K562 (cell line): ENCODE measurements around the gene LGR6. TPM values are rescaled to one million over a fixed set of nuclear protein-coding genes. Genes with fewer than 3 reads are reported as not detected.

Experiments used
- ATAC-seq: fragments of 200-7000 bp; cut with Tn5 transposase; 3 replicates; pipeline ENCODE4 v1.9.1; 2020; ENCODE audit warnings: moderate library complexity
- BruUV-seq: library from RNA; stranded (reverse); fragments of 400-500 nt; replicated peaks from 2 replicates; lab custom pipeline; 2021; lab: Mats Ljungman, UMichigan
- CTCF ChIA-PET: fragments of 300-600 bp; formaldehyde crosslinking; extraction: SDS; loops from one replicate; lab custom pipeline; 2021; ENCODE audit warnings: low intra/inter-chr PET ratio; lab: Yijun Ruan, JAX
- POLR2A ChIA-PET: fragments of 300-600, 350-650 bp; sonication (Branson Sonifier 250); formaldehyde crosslinking; extraction: SDS; loops from one replicate; lab custom pipeline; 2021; ENCODE audit warnings: antibody characterized with exemption, inconsistent platforms; lab: Yijun Ruan, JAX
- DNase-seq, 4 experiments: peaks; one replicate each; pipeline versions ENCODE4 v3.0.0 to v3.0.0-alpha.2; 2011 to 2018; ENCODE audit warnings: low spot score in 3 of 4, mixed read lengths in 3 of 4; ENCODE audit errors: extremely low read depth in 1 of 4
- FAIRE-seq: peaks from 2 replicates; lab custom pipeline; 2011; peaks lifted over from hg19 to GRCh38; lab: Jason Lieb, UNC
- H2AFZ ChIP-seq: 2 replicates; pipeline ENCODE4 v1.6.0; 2011; ENCODE audit warnings: low read depth, low read length, control low read depth, inconsistent platforms
- H3K27ac ChIP-seq: fragments of 200-600 bp; 3 replicates; pipeline ENCODE4 v1.8.0; 2011; ENCODE audit warnings: low read depth, mild to moderate bottlenecking, control low read depth, inconsistent platforms, low read length, moderate library complexity, mixed read lengths; ENCODE audit errors: extremely low read depth
- H3K27me3 ChIP-seq, 2 experiments: fragments of 300-600 bp in 1 of 2; 2 replicates in 1 of 2; 3 replicates in 1 of 2; pipeline versions ENCODE4 v1.6.0 to v1.8.0; 2011; ENCODE audit warnings: inconsistent platforms in 2 of 2, low read length in 2 of 2, mild to moderate bottlenecking in 1 of 2, mixed read lengths in 1 of 2, moderate library complexity in 1 of 2; ENCODE audit not compliant: control insufficient read depth in 2 of 2, insufficient read depth in 2 of 2
- H3K36me3 ChIP-seq: fragments of 300-600 bp; 3 replicates; pipeline ENCODE4 v1.8.0; 2011; ENCODE audit warnings: mild to moderate bottlenecking, low read length, inconsistent platforms; ENCODE audit not compliant: control insufficient read depth, insufficient read depth
- H3K4me1 ChIP-seq, 2 experiments: fragments of 200-600 bp in 1 of 2; replicated peaks in 1 of 2; 2 replicates in 1 of 2; 3 replicates in 1 of 2; pipeline versions ENCODE4 v1.5.1 to v1.8.0; 2011; ENCODE audit warnings: inconsistent platforms in 2 of 2, low read length in 2 of 2, mild to moderate bottlenecking in 1 of 2, mixed read lengths in 1 of 2, moderate library complexity in 1 of 2; ENCODE audit not compliant: control insufficient read depth in 2 of 2, insufficient read depth in 2 of 2
- H3K4me2 ChIP-seq: 2 replicates; pipeline ENCODE4 v1.6.1; 2011; ENCODE audit warnings: low read length, control low read depth, inconsistent platforms, mixed read lengths; ENCODE audit not compliant: insufficient read depth
- H3K4me3 ChIP-seq: fragments of 200-600 bp; sonication (generic), shearing (Covaris generic); 2 replicates; pipeline ENCODE4 v1.5.1; 2016; ENCODE audit warnings: control low read depth, inconsistent platforms
- H3K79me2 ChIP-seq: fragments of 200-600 bp; 3 replicates; pipeline ENCODE4 v1.8.0; 2011; ENCODE audit warnings: low read length, inconsistent platforms; ENCODE audit not compliant: control insufficient read depth, insufficient read depth
- H3K9ac ChIP-seq, 2 experiments: 2 replicates each; pipeline versions ENCODE4 v1.6.0 to v1.6.1; 2011; ENCODE audit warnings: low read depth in 2 of 2, low read length in 2 of 2, control low read depth in 1 of 2, inconsistent platforms in 1 of 2, mild to moderate bottlenecking in 1 of 2, mixed read lengths in 1 of 2; ENCODE audit not compliant: insufficient read depth in 1 of 2
- H3K9me1 ChIP-seq: one replicate; pipeline ENCODE4 v1.6.0; 2011; ENCODE audit warnings: inconsistent platforms, mild to moderate bottlenecking, low read length, moderate library complexity; ENCODE audit not compliant: control insufficient read depth, insufficient read depth
- H3K9me3 ChIP-seq: replicated peaks from 2 replicates; pipeline ENCODE4 v1.5.1; 2011; ENCODE audit warnings: low read depth, low read length, inconsistent platforms; ENCODE audit not compliant: control insufficient read depth, insufficient read depth
- H4K20me1 ChIP-seq: replicated peaks from 2 replicates; pipeline ENCODE4 v1.6.1; 2011; ENCODE audit warnings: low read length, inconsistent platforms, mixed read lengths; ENCODE audit not compliant: control insufficient read depth, insufficient read depth
- HMGXB4 ChIP-seq: sonication (generic); formaldehyde crosslinking; IDR thresholded peaks from 2 replicates; pipeline ENCODE4 v1.8.1; 2023; ENCODE audit warnings: mild to moderate bottlenecking, missing genetic modification reagents
- LARP7 ChIP-seq: fragments of 450-650 bp; IDR thresholded peaks from 2 replicates; pipeline ENCODE4 v1.6.1; 2016
- NCOA1 ChIP-seq: fragments of 450-650 bp; IDR thresholded peaks from 2 replicates; pipeline ENCODE4 v1.6.1; 2016; ENCODE audit warnings: low read depth
- THRB ChIP-seq: fragments of 450-650 bp; formaldehyde crosslinking; conservative IDR thresholded peaks from 2 replicates; pipeline ENCODE4 v1.4.0; 2022; ENCODE audit warnings: mild to moderate bottlenecking, missing genetic modification characterization
- ZNF512 ChIP-seq: IDR thresholded peaks from 2 replicates; pipeline ENCODE4 v1.6.1; 2016; ENCODE audit warnings: missing genetic modification characterization, missing compliant biosample characterization
- WGBS: fragments of 100-300 bp; shearing (Covaris generic); methylation state at CpG from one replicate; pipeline ENCODE4 v1.1.6; 2016; ENCODE audit warnings: low coverage, mixed read lengths; ENCODE audit not compliant: insufficient coverage; ENCODE audit errors: missing lambda C conversion rate; 5-methylcytosine and 5-hydroxymethylcytosine counted together
- in situ Hi-C: fragments of 300-500 bp; cut with MboI; formaldehyde crosslinking; loops from 4 replicates; pipeline ENCODE4 v1.15.0; 2018; ENCODE audit warnings: inconsistent platforms, mixed read lengths
- intact Hi-C: fragments of 100-400 bp; cut with micrococcal nuclease; formaldehyde crosslinking; loops from 2 replicates; pipeline ENCODE4 v1.14.2; 2022
- polyA plus RNA-seq, 8 experiments: library from polyadenylated mRNA; depleted of rRNA in 4 of 8; stranded (reverse) in 5 of 8; unstranded in 3 of 8; fragments of >200 nt; fragmentation: Nextera tagmentation in 2 of 8; fragmentation: Illumina TruSeq in 1 of 8; extraction: Ambion mirVana in 2 of 8; extraction: Trizol in 1 of 8; gene quantifications; 2 replicates each; pipeline versions ENCODE4 v1.2.1 to v1.2.3, GENCODE V29; 2011 to 2014; ENCODE audit warnings: inconsistent platforms in 1 of 8, missing spikeins in 1 of 8
- total RNA-seq, 7 experiments: library from RNA; depleted of rRNA in 6 of 7; stranded (reverse); fragments of >200 nt in 6 of 7; fragmentation: Illumina TruSeq in 2 of 7; extraction: Trizol in 2 of 7; gene quantifications; 2 replicates each; pipeline versions ENCODE4 v1.2.1 to v1.2.3, GENCODE V29; 2011 to 2021; ENCODE audit warnings: low replicate concordance in 1 of 7

LGR6 gene
- total and polyA plus RNA-seq, 9 of the 15 experiments (the other 6 are each of a cell fraction or from before 2014, with no cell fraction given), result 0.01 to 0.54 (median 0.17) TPM; not detected in 1

- 0% methylated on average over 9 of the region's 9 CpGs for WGBS
- H3K4me3 ChIP-seq, result no peak overlapping the region
- H3K27ac ChIP-seq, result no peak overlapping the region
- H3K9me1 ChIP-seq, result no peaks in the 10 kb centered on the region
- BruUV-seq, result no TSS peak
- H3K9ac ChIP-seq, result no peak overlapping the region
- in situ Hi-C loops, result no loop called here
- ATAC-seq (no peak), DNase-seq (no peak), FAIRE-seq (no peak)
- TF ChIP-seq HMGXB4 (CRISPR knock-in tag) (no peak), THRB (CRISPR knock-in tag) (no peak), LARP7 (no peak), ZNF512 (tag) (no peak), NCOA1 (no peak)
- no peaks in the 10 kb centered on the region for H3K4me1 ChIP-seq
- CTCF ChIA-PET, result no interaction called here
- H3K36me3 ChIP-seq, result no peaks in the 10 kb centered on the region
- intact Hi-C loops, result no loop called here
- H3K27me3 ChIP-seq, result peaks cover 53 to 66% of the 10 kb centered on the region in 2 experiments
- no peak overlapping the region for H3K4me2 ChIP-seq
- no peak overlapping the region for H2AFZ ChIP-seq
- POLR2A ChIA-PET, result interaction anchor here (2.4 kb wide), 1 partner anchor 12 kb away, joined by 5 read pairs; no protein-coding TSS in a partner anchor
- H4K20me1 ChIP-seq, result 0 out of 2 replicates have a peak, but pooled peaks cover 4% of the 10 kb centered on the region
- H3K9me3 ChIP-seq, result no peaks in the 10 kb centered on the region
- no peaks in the 10 kb centered on the region for H3K79me2 ChIP-seq
Measured at GRCh38 chr1:202266061-202266765, 72.6 kb downstream of the LGR6 start.
